H1 (cell line): ENCODE data around the gene PROCR. TPM values are rescaled to one million over a fixed set of nuclear protein-coding genes. Genes with fewer than 3 reads are reported as not detected.

Source experiments
- BACH1 ChIP-seq: IDR thresholded peaks from 2 replicates; pipeline ENCODE4 v1.6.1; 2012; ENCODE audit warnings: low read length, improper control_type of control experiment
- CHD2 ChIP-seq: IDR thresholded peaks from 2 replicates; pipeline ENCODE4 v1.6.1; 2012; ENCODE audit warnings: low read length, improper control_type of control experiment
- MAFK ChIP-seq: IDR thresholded peaks from 2 replicates; pipeline ENCODE4 v1.6.1; 2012; ENCODE audit warnings: low read depth, mild to moderate bottlenecking, improper control_type of control experiment, low read length
- RAD21 ChIP-seq, 2 experiments: IDR thresholded peaks in 1 of 2; conservative IDR thresholded peaks in 1 of 2; 2 replicates each; pipeline ENCODE4 v1.6.1; 2011; ENCODE audit warnings: low read depth in 2 of 2, low read length in 2 of 2, improper control_type of control experiment in 1 of 2, inconsistent platforms in 1 of 2, mild to moderate bottlenecking in 1 of 2, moderate library complexity in 1 of 2
- RXRA ChIP-seq: IDR thresholded peaks from 2 replicates; pipeline ENCODE4 v1.6.1; 2011; ENCODE audit warnings: low read depth, mild to moderate bottlenecking, low read length, moderate library complexity; ENCODE audit not compliant: insufficient read depth
- polyA plus RNA-seq, 7 experiments: library from polyadenylated mRNA; depleted of rRNA in 3 of 7; stranded (reverse) in 5 of 7; unstranded in 2 of 7; fragments of >200 nt in 5 of 7; fragments of 200-250 nt in 2 of 7; gene quantifications; 1 replicate in 5 of 7; 2 replicates in 1 of 7; 4 replicates in 1 of 7; pipeline versions ENCODE4 v1.2.1 to v1.2.3, GENCODE V29; 2011 to 2013; ENCODE audit warnings: missing spikeins in 2 of 7, mixed read lengths in 2 of 7
- total RNA-seq: library from RNA; stranded (reverse); fragmentation: NEBNext Ultra II Directional; extraction: Animal tissue kit (Norgen Biotek cat#: 25700); gene quantifications from 2 replicates; pipeline ENCODE4 v1.2.1, GENCODE V29; 2021

The PROCR gene
- total and polyA plus RNA-seq, 2 of the 8 experiments (the other 6 are each of a cell fraction or from before 2014, with no cell fraction given), result 21.3 to 42.9 TPM

GRCh38 chr20:35206802-35207201 lies 34.9 kb downstream of the PROCR start (continued):
- no peak for TF ChIP-seq MAFK
- TF ChIP-seq BACH1, result no peak
- TF ChIP-seq CHD2, result no peak
- TF ChIP-seq RXRA, result no peak
- no peak for TF ChIP-seq RAD21 (IDR thresholded peaks at IDR 0.05 in 1 of 2, conservative IDR thresholded peaks at IDR 0.05 in 1 of 2; ENCODE audit: low read depth in 2 of 2, low read length in 2 of 2)
